Stomach (tissue), 9 donors: ENCODE measurements around the gene TMEM167B. TPM values are rescaled to one million over a fixed set of nuclear protein-coding genes. Genes with fewer than 3 reads are reported as not detected.

Source experiments
- DNase-seq, 2 donors: peaks; one replicate each; pipeline versions ENCODE4 v3.0.0 to v3.0.0-alpha.2; 2013 to 2019
- H3K27ac ChIP-seq, 5 donors: fragments of 200-600 bp in 4 of 5; sonication (generic) in 4 of 5; one replicate each; pipeline ENCODE4 v1.5.1; 2013 to 2019; ENCODE audit warnings: mild to moderate bottlenecking in 1 of 5, moderate library complexity in 1 of 5
- H3K27me3 ChIP-seq, 3 donors: fragments of 200-600 bp; sonication (generic); one replicate each; pipeline ENCODE4 v1.5.1; 2017 to 2019; ENCODE audit warnings: mixed run types in 1 of 3
- H3K36me3 ChIP-seq, 4 donors: fragments of 200-600 bp; sonication (generic); 1 replicate in 3 of 4; 2 replicates in 1 of 4; pipeline ENCODE4 v1.5.1; 2016 to 2019
- H3K4me1 ChIP-seq, 4 donors: fragments of 200-600 bp; sonication (generic); one replicate each; pipeline ENCODE4 v1.5.1; 2016 to 2019
- H3K4me3 ChIP-seq, 4 donors: fragments of 200-600 bp; sonication (generic) in 3 of 4; one replicate each; pipeline ENCODE4 v1.5.1; 2016 to 2019; ENCODE audit warnings: mild to moderate bottlenecking in 1 of 4
- H3K9me3 ChIP-seq, 4 donors: fragments of 200-600 bp; sonication (generic); one replicate each; pipeline ENCODE4 v1.5.1; 2016 to 2019
- EP300 ChIP-seq: sonication (generic); formaldehyde crosslinking; IDR thresholded peaks from one replicate; pipeline ENCODE4 v1.6.1; 2017; ENCODE audit warnings: antibody characterized with exemption
- POLR2A ChIP-seq, 4 donors: fragments of 450-650 bp; IDR thresholded peaks; one replicate each; pipeline ENCODE4 v1.6.1; 2016; ENCODE audit warnings: antibody characterized with exemption in 4 of 4, control low read depth in 2 of 4, mild to moderate bottlenecking in 1 of 4, moderate library complexity in 1 of 4
- POLR2AphosphoS5 ChIP-seq, 3 donors: sonication (generic); formaldehyde crosslinking; IDR thresholded peaks; one replicate each; pipeline ENCODE4 v1.6.1; 2016; ENCODE audit warnings: antibody characterized with exemption in 3 of 3
- WGBS, 5 donors: extraction: QIAGEN DNeasy Blood & Tissue Kit in 3 of 5; methylation state at CpG; one replicate each; pipeline versions ENCODE4 v1.1.5 to v1.1.7; 2013 to 2018; 5-methylcytosine and 5-hydroxymethylcytosine counted together
- intact Hi-C: fragments of 100-400 bp; cut with DNase I; formaldehyde crosslinking; loops from one replicate; pipeline ENCODE4 v1.15.1; 2023; ENCODE audit warnings: low total_unique reads
- polyA plus RNA-seq, 3 donors: library from polyadenylated mRNA; stranded (reverse); fragments of 200-250 nt; gene quantifications; one replicate each; pipeline ENCODE4 v1.2.3, GENCODE V29; 2013
- total RNA-seq, 5 donors: library from RNA; depleted of rRNA; stranded (reverse); fragments of >200 nt; gene quantifications; one replicate each; pipeline versions ENCODE4 v1.1.0 to v1.2.3, GENCODE V29; 2014 to 2016
- TF ChIP-seq, protein P1 (sequence below), 7 experiments: fragments of 450-650 bp in 4 of 7; fragments of 200-600 bp in 3 of 7; sonication (generic) in 3 of 7; IDR thresholded peaks; one replicate each; pipeline ENCODE4 v1.5.1; 2016 to 2019; ENCODE audit warnings: antibody characterized with exemption in 7 of 7, control low read depth in 2 of 7, mild to moderate bottlenecking in 1 of 7
- donor health status: healthy with polysubstance abuse.
- donor health status: Bipolar disorder and iron deficiency.
- donor health status: healthy.

Gene TMEM167B
- total and polyA plus RNA-seq, 8 donors = 2.9 to 70.1 (median 26.9) TPM; not detected in 1

DNA sequence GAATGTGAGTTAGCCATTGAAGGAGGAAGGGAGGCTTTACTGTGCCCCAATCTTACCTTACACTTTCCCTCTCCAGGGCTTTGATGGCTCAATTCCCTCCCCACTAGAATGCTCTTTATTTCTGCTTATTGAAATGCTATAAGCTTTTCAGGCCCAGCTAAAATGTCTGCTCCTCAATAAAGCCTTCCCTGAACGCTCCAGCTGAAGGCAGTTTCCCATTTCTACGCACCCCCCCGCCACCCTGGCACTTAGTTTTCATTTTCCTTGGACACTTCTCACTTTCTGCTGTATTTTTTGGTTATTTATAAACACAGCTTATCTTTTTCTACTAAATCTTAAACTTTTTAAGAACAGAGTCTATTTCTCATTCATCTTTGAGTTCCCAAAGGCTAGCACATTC lies 7.1 kb upstream of the TMEM167B start:
- H3K27ac ChIP-seq = no peak overlapping the region
- H3K4me1 ChIP-seq = no peaks in the 10 kb centered on the region
- H3K27me3 ChIP-seq = no peaks in the 10 kb centered on the region
- WGBS, 5 donors = 84 to 96% (median 90%) methylated on average over 3 of the region's 3 CpGs
- H3K4me3 ChIP-seq = no peak overlapping the region
- H3K36me3 ChIP-seq = no peaks in the 10 kb centered on the region
- intact Hi-C loops = no loop called here
- no peaks in the 10 kb centered on the region for H3K9me3 ChIP-seq
- no peak for DNase-seq
- TF ChIP-seq, protein P1, sequence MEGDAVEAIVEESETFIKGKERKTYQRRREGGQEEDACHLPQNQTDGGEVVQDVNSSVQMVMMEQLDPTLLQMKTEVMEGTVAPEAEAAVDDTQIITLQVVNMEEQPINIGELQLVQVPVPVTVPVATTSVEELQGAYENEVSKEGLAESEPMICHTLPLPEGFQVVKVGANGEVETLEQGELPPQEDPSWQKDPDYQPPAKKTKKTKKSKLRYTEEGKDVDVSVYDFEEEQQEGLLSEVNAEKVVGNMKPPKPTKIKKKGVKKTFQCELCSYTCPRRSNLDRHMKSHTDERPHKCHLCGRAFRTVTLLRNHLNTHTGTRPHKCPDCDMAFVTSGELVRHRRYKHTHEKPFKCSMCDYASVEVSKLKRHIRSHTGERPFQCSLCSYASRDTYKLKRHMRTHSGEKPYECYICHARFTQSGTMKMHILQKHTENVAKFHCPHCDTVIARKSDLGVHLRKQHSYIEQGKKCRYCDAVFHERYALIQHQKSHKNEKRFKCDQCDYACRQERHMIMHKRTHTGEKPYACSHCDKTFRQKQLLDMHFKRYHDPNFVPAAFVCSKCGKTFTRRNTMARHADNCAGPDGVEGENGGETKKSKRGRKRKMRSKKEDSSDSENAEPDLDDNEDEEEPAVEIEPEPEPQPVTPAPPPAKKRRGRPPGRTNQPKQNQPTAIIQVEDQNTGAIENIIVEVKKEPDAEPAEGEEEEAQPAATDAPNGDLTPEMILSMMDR (IDR thresholded peaks at IDR 0.05) = no peak
- TF ChIP-seq POLR2AphosphoS5 (IDR thresholded peaks at IDR 0.05) = no peak
- no peak for TF ChIP-seq EP300
- no peak for TF ChIP-seq POLR2A (IDR thresholded peaks at IDR 0.05)

DNA sequence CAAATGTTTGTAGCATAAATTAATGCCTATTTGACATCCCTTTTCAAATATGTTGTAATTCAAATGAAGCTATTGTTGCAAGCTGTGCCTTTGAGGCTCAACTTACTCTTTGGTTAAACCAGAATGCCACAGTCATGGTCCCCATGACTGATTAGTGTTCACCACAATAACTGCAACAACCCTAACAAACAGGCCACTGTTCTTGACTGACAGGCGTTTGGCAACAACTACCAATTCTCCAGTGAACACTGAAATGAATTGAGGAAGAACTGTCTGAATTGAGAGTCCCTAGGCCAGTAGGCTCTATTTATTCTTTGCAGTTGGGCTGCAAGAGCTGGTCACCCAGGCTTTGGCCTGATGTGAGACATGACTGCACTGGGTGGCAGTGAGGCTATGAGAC lies 6.6 kb upstream of the TMEM167B start:
- TF ChIP-seq POLR2A (IDR thresholded peaks at IDR 0.05) (no peak), EP300 (no peak), POLR2AphosphoS5 (IDR thresholded peaks at IDR 0.05) (no peak)
- TF ChIP-seq, protein P1 (IDR thresholded peaks at IDR 0.05) = no peak
- Histone ChIP-seq H3K27ac (no peak overlapping the region), H3K4me1 (peaks cover 0 to 2% (median under 1%) of the 10 kb centered on the region in 4 donors), H3K27me3 (no peaks in the 10 kb centered on the region), H3K36me3 (no peaks in the 10 kb centered on the region), H3K4me3 (no peak overlapping the region), H3K9me3 (no peaks in the 10 kb centered on the region)
- 52 to 88% (median 71%) methylated on average over 1 of the region's 1 CpG for WGBS, 5 donors
- intact Hi-C loops = no loop called here
- DNase-seq = peak in 1 of 2 donors; percentile 59

DNA sequence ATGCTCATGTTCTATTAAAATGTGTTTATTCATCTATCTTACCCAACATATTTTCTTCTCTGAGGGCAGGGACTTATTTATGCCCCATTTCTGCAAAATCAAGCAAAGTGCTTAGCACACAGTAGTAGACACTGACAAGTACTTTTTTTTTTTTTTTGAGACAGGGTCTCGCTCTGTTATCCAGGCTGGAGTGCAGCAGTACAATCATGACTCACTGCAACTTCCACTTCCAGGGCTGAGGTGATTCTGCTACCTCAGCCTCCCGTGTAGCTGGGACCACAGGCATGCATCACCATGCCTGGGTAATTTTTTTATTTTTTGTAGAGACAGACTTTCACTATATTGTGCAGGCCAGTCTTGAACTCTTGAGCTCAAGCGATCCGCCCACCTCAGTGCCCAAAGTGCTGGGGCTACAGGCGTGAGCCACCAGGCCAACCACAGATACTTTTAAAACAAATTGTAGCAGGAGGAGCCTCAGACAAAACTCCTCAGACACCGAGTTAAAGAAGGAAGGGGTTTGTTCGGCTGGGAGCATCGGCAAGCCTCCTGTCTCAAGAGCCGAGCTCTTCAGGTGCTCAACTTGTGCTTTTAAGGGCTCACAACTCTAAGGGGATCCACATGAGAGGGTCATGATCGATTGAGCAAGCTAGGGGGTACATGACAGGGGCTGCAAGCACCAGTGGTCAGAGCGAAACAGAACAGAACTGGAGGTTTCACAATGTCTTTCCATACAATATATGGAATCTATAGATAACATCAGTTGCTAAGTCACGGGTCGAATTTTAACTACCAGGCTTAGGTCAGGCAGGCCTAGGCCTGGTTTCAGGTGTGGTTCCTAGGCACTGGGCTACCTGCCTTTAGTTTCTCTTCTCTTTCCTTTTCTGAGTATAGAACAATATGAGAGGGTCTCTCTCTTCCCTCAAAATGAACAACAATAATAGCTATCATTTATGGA lies 5.7 kb upstream of the TMEM167B start:
- 85 to 88% (median 86%) methylated on average over 13 of the region's 13 CpGs for WGBS, 5 donors
- intact Hi-C loops = no loop called here

More for the DNA sequence above, 5.7 kb upstream of the TMEM167B start:
- Histone ChIP-seq H3K9me3 (no peaks in the 10 kb centered on the region), H3K27me3 (no peaks in the 10 kb centered on the region), H3K4me1 (peaks cover 0 to 12% (median 6%) of the 10 kb centered on the region in 4 donors), H3K36me3 (no peaks in the 10 kb centered on the region), H3K27ac (no peak overlapping the region), H3K4me3 (no peak overlapping the region)
- no peak for DNase-seq
- TF ChIP-seq POLR2A (IDR thresholded peaks at IDR 0.05) = no peak
- TF ChIP-seq EP300 = no peak
- no peak for TF ChIP-seq POLR2AphosphoS5 (IDR thresholded peaks at IDR 0.05)
- TF ChIP-seq, protein P1 (IDR thresholded peaks at IDR 0.05) = no peak
